Nephron (organoid): ENCODE measurements around the gene MRTFA.
"Not testable (repeated sequence)": the region's sequence is repeated elsewhere in the genome, so short reads cannot be mapped to it uniquely, and the experiment has no call there.

Experiments used
- H3K27ac Mint-ChIP-seq, 3 experiments: 2 replicates each; pipeline ENCODE4 v1.8.0; 2020; ENCODE audit warnings: mixed read lengths in 3 of 3, mild to moderate bottlenecking in 2 of 3, moderate library complexity in 1 of 3
- H3K27me3 Mint-ChIP-seq: 2 replicates; pipeline ENCODE4 v1.8.0; 2021; ENCODE audit warnings: low read depth, mild to moderate bottlenecking, moderate library complexity, mixed read lengths
- H3K36me3 Mint-ChIP-seq: 2 replicates; pipeline ENCODE4 v1.8.0; 2020; ENCODE audit warnings: low read depth, mixed read lengths
- H3K4me1 Mint-ChIP-seq: 2 replicates; pipeline ENCODE4 v1.8.0; 2020; ENCODE audit warnings: mixed read lengths
- H3K4me3 Mint-ChIP-seq, 3 experiments: 2 replicates each; pipeline ENCODE4 v1.8.0; 2020; ENCODE audit warnings: mild to moderate bottlenecking in 3 of 3, mixed read lengths in 3 of 3, moderate library complexity in 2 of 3
- H3K9me3 Mint-ChIP-seq: 2 replicates; pipeline ENCODE4 v1.8.0; 2020; ENCODE audit warnings: mixed read lengths
- CTCF ChIP-seq, 3 experiments: fragments of 200-600 bp; sonication (generic); IDR thresholded peaks; one replicate each; pipeline ENCODE4 v1.5.0; 2021; ENCODE audit warnings: antibody characterized with exemption in 3 of 3; ENCODE audit not compliant: unreplicated experiment in 3 of 3

Gene MRTFA

GRCh38 chr22:40605761-40606160, 30.8 kb downstream of the MRTFA start:
- no peaks in the 10 kb centered on the region for H3K36me3 Mint-ChIP-seq
- no peak for TF ChIP-seq CTCF (IDR thresholded peaks at IDR 0.05; ENCODE audit: unreplicated experiment in 3 of 3)

GRCh38 chr22:40603088-40603605, 33.4 kb downstream of the MRTFA start:
- H3K27me3 Mint-ChIP-seq: no peaks in the 10 kb centered on the region
- TF ChIP-seq CTCF (IDR thresholded peaks at IDR 0.05; ENCODE audit: unreplicated experiment in 3 of 3): no peak
- H3K36me3 Mint-ChIP-seq: no peaks in the 10 kb centered on the region
- H3K9me3 Mint-ChIP-seq: no peaks in the 10 kb centered on the region
- H3K27ac Mint-ChIP-seq: peak overlapping the region in 2 of 3 experiments; percentile 10 to 38
- H3K4me3 Mint-ChIP-seq: no peak overlapping the region
- H3K4me1 Mint-ChIP-seq: peaks cover 47% of the 10 kb centered on the region

More at GRCh38 chr22:40605761-40606160, 30.8 kb downstream of the MRTFA start:
- Mint-ChIP-seq H3K27me3 (no peaks in the 10 kb centered on the region), H3K27ac (no peak overlapping the region), H3K4me1 (peaks cover 50% of the 10 kb centered on the region), H3K4me3 (no peak overlapping the region), H3K9me3 (no peaks in the 10 kb centered on the region)

- Mint-ChIP-seq H3K9me3 (no peaks in the 10 kb centered on the region), H3K27ac (no peak overlapping the region), H3K4me1 (peaks cover 51% of the 10 kb centered on the region), H3K4me3 (no peak overlapping the region), H3K36me3 (no peaks in the 10 kb centered on the region), H3K27me3 (no peaks in the 10 kb centered on the region)
- no peak for TF ChIP-seq CTCF (IDR thresholded peaks at IDR 0.05; ENCODE audit: unreplicated experiment in 3 of 3)
Measured at GRCh38 chr22:40602231-40602630, 34.3 kb downstream of the MRTFA start.

- Mint-ChIP-seq H3K27ac (no peak overlapping the region), H3K36me3 (no peaks in the 10 kb centered on the region), H3K4me3 (no peak overlapping the region), H3K9me3 (no peaks in the 10 kb centered on the region), H3K4me1 (peaks cover 39% of the 10 kb centered on the region), H3K27me3 (no peaks in the 10 kb centered on the region)
- no peak for TF ChIP-seq CTCF (IDR thresholded peaks at IDR 0.05; ENCODE audit: unreplicated experiment in 3 of 3)
Measured at GRCh38 chr22:40599731-40600130, 36.8 kb downstream of the MRTFA start.

GRCh38 chr22:40598712-40599111, 37.8 kb downstream of the MRTFA start:
- not testable (repeated sequence) for H3K4me3 Mint-ChIP-seq, H3K27ac Mint-ChIP-seq, H3K36me3 Mint-ChIP-seq, H3K9me3 Mint-ChIP-seq, H3K27me3 Mint-ChIP-seq
- peaks cover 45% of the 10 kb centered on the region for H3K4me1 Mint-ChIP-seq

GRCh38 chr22:40597526-40598430, 38.7 kb downstream of the MRTFA start:
- peak overlapping the region in 1 of 3 experiments; percentile 2 for H3K4me3 Mint-ChIP-seq
- H3K27ac Mint-ChIP-seq: peak overlapping the region; percentile 24 to 73 (median 26)
- no peaks in the 10 kb centered on the region for H3K27me3 Mint-ChIP-seq
- peaks cover 4% of the 10 kb centered on the region for H3K36me3 Mint-ChIP-seq
- H3K9me3 Mint-ChIP-seq: no peaks in the 10 kb centered on the region
- peaks cover 46% of the 10 kb centered on the region for H3K4me1 Mint-ChIP-seq
- no peak for TF ChIP-seq CTCF (IDR thresholded peaks at IDR 0.05; ENCODE audit: unreplicated experiment in 3 of 3)
